ENCODE results near the gene GALNT16.

- no peak for TF ChIP-seq CTCF (IDR thresholded peaks at IDR 0.05)
- no peak for TF ChIP-seq POLR2A (IDR thresholded peaks at IDR 0.05)
These were observed 32.1 kb downstream of the GALNT16 start for GRCh38 chr14:69291891-69292561.
